Measurements from ENCODE around the gene BRD7.
A peak's percentile ranks its signal among the peaks of the same experiment; 100 is the strongest.

The BRD7 gene

GRCh38 chr16:50388496-50388895 is 19.7 kb upstream of the BRD7 start:
- no peak for DNase-seq

GRCh38 chr16:50386774-50387173 is 18.0 kb upstream of the BRD7 start:
- DNase-seq: no peak

- no peak for DNase-seq
These were observed 17.4 kb upstream of the BRD7 start for GRCh38 chr16:50386139-50386538.

- DNase-seq: no peak
These were observed 15.8 kb upstream of the BRD7 start for GRCh38 chr16:50384500-50385135.

DNA sequence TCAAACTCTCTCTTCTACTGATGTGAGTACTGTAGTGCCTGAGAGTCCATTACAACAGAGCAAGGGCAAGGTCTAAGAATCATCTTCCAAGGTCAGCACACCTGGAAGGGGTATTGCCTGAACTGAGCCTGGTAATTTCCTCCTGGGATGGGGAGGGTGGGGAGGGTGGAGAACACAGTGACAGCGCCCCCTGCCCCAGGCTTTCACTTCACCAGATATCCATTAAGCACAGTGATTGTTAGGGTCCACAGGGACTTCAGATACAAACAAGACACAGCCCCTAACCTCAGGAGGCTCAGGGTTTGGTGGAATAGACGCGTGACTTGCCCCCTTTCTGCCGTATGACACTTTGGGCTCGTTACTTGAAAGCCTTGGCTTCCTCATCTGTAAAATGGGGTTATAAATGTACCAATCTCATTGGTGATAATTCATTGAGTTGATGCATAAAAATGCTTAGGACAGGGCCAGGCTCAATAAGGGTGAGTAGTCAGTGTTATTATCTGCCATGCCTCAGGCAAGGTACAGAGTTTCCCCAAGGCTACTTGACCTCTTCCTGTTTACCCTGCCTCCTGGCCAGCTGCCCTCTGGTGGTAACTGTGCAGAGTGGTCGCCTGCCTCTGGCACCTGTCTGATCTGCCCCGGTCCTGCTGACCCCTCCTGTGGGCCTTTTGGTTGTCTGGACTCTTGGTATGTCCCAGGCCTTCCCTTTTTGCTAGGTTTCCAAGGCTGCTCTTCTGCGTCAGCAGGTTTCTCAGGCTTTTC is 13.1 kb upstream of the BRD7 start:
- DNase-seq: no peak

- no peak for DNase-seq
These were observed 9.6 kb upstream of the BRD7 start for GRCh38 chr16:50378417-50378816.

GRCh38 chr16:50377001-50377400 is 8.2 kb upstream of the BRD7 start:
- DNase-seq: no peak

DNA sequence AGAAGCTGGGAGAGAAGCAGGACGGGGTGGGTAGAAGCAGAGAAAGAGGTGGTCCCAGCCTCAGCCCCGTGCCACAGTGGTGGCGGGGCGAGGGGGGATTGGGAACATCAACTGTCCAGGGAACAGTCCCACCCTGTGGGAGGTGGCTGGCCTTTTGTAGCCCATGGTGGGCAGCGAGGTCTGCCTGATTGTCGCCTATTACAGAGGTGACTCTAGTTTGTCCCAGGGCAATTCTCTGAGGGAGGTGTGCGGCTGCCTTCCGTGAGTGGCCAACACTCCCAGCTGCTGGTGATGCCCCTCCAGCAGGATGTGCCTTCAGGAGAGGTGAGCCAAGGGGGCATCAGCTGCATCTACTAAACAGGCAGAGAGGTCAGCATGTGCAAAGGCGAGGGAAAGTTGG is 5.0 kb upstream of the BRD7 start:
- no peak for DNase-seq

GRCh38 chr16:50373345-50373701 is 4.5 kb upstream of the BRD7 start:
- DNase-seq: no peak

DNA sequence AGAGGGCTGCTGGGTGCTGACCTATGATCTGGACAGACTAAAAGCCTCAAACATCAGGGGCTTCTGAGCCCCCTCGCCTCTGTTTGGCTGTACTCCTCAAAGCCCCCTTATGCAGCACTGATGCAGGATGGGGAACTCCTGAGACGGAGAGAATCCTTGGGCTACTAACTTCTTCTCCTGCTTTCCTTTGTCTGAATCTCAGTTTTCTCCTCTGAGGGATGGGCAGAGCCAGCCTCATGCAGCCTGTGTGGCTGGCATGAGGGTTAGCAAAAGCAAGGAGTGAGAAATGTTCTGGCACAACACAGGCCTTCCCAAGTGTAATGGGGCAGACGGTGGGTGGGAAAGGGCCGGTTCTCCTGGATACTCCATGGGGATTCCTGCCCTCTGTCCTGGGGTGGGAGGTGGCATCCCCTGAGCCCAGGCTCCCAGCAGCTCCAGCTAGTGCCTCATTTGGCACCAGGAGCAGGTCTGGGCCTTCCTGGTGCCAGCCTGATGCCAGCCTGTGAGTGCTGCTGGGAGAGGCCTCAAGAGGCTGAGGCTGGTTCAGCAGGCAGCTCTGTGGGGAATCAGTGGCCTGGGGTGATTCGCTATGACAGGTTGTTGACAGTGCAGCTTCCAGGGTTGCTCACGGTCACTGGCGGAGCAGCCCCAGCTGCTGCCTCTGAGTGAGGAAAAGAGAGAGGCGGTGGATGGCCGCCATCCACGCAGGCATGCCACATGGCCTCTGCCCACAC is 4.0 kb upstream of the BRD7 start:
- DNase-seq: peak; percentile 14 to 28

DNA sequence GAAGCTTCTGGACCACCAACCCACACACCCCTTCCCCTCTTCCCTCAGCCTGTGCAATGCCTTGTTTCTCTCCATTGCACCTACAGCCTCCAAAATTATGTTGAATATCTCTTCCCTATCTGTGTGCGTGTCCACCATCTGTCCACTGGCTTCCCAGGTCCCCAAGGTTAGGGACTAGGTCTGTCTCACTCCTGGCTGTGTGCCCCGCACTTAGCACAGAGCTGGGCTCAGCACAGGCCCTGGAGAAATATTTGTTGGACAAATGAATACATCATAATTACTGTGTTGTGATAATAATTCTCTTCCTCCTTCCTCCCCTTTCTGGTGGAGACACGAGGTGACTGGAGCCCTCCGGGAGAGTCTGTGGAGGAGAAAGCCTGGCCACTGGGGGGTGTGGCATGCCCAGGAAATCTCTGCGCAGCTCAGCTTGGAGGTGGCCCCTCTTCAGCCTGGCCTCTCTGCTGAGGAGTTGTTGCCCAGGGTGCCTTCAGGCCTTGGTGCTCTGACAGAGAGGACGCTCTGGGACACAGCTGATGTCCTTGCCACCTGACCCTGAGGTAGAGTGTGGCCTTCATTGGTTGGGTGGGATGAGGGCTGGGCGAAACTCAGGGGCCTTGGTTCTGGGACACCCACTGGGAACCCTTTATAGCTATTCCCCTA is 3.3 kb upstream of the BRD7 start:
- peak; percentile 40 to 46 for DNase-seq

- no peak for DNase-seq
These were observed 2.4 kb upstream of the BRD7 start for GRCh38 chr16:50371036-50371716.

DNA sequence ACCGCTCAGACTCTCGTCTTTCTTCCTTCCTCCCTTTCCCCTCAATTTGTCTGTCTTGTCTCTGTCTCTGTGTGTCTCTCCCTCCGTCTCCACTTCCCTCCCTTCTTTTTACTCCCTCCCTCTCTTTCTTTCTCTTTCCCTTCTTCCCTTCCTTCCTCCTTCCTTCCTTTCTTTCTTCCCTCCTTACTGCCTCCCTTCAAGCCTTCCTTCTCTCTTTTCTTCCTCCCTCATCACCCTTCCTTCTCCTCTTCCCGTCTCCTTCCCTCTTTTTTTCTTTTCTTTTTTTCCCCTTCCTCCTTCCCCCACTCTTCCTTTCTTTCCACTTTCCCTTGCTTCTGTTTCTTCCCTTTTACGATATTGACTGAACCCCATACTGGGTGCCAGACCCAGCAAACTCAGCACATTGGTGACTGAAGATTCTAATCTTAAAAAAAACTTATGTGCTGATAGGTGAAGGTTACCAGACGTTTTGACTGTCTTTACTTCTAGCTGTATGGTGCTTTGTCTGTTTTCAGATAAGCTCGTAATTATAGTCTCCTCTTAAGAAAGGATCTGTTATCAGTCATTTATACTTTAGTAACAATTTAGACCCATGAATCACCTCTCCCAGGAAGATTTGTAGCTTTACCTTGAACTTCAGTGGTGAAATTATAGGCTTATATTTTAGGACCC is 481 bp upstream of the BRD7 start:
- no peak for DNase-seq

DNA sequence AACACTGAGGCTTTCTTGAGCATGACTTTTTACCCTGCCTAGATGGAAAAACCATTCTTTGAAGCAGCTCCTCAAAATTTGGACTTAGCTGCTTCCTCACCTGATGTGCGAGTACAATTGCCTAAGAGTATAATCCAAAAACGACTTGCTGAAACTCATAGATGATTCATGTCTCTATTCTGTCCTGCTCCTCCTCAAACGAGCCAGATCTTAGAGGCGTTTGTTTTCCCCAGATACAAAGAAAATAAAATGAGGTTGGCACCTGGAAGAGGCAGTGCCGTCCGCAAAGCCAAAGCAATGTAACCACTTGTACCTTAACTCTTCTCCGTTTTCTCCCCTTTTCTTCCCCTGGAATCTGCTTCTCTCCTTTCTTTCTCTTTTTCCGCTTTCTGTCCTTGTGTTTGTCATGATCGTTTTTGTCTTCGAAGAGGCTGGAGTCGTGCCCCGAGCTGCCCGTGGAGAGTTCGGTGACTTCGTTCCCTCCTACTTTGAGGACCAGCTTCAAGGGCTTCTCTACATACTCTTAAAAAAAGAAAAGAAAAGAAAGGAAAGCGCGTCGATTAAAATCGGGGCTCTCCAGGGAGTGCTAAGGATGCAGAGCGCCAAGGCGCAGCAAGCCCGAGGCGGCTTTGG is 895 bp downstream of the BRD7 start:
- no peak for DNase-seq

DNA sequence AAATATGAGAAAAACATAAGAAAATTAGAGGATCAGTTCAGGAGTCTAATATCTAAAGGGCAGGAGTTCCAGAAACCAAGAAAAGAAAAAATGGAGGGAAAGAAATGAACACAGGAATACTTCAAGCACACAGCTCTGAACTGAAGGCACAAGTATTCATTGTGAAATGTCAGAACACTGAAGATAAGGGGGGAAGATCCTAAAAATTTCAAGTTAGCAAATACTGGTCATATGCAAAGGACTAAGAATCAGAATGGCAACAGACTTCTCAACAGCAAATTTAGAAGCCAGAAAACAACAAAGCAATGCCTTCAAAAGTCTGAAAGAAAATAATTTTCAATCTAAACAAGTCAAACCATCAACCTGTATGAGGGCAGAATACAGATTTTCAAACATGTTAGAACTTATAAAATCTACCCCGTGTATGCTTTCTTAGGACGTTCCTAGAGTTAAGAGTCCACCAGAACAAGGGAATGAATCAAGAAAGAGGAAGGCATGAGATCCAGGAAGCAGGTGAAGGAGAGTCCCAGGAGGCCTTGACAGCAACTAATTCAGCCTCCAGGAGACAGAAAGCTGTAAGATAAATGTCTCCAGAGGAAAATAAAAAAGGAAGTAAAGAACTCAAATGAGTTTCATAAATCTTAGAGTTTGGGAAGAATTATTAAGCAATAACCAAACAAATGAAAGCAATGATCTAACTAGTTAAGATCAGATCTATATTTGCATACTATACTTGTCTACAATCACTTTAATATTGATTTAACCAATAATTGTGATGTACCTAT is 2.8 kb downstream of the BRD7 start:
- DNase-seq: no peak

DNA sequence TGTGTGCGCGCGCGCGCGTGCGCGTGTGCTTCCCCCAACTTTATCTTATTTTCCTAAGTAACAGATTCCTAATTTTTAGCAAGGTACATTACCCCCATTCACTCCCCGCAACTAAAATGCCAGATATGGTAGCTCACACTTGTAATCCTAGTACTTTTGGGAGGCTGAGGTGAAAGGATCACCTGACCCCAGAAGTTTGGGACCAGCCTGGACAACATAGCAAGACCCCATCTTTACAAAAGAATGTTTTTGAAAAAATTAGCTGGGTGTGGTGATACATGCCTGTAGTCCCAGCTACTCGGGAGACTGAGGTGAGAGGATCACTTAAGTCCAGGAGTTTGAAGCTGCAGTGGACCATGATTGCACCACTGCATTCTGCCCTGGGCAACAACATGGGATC is 5.1 kb downstream of the BRD7 start:
- DNase-seq: no peak

DNA sequence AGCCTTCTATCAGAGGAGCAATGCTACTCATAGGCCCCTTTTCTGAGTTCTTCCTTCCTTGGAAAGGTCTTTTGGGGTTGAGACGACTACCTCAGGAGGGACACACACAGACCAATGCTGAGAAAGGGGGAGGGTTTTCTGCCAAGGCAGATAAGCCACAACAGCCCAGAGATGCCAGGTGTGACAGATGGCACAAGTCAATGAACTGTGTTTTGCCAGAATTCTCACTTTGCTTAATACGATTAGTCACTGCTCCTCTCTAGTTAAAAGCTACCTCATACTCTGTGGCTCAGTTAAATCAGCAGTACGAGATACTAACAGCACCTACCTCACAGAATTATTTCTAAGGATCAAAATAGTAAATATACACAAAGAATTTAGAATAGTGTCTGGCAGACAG is 8.0 kb downstream of the BRD7 start:
- DNase-seq: no peak

- DNase-seq: no peak
These were observed 8.6 kb downstream of the BRD7 start for GRCh38 chr16:50360033-50360778.

- DNase-seq: no peak
These were observed 9.2 kb downstream of the BRD7 start for GRCh38 chr16:50359626-50360025.
